ENCODE data around the gene NACC1. TPM values are rescaled to one million over a fixed set of nuclear protein-coding genes. Genes with fewer than 3 reads are reported as not detected.

NACC1 gene
- total RNA-seq, 1 donor, result 53.9 TPM

- Histone ChIP-seq H3K79me2 (ENCODE audit: insufficient read depth, low read length) (no peaks in the 10 kb centered on the region), H3K4me1 (ENCODE audit: insufficient read depth, low read length) (peaks cover 10% of the 10 kb centered on the region), H3K27me3 (ENCODE audit: insufficient read depth, low read length) (no peaks in the 10 kb centered on the region), H3K27ac (ENCODE audit: low read depth, low read length) (no peak overlapping the region), H3K4me2 (ENCODE audit: insufficient read depth, low read length) (no peak overlapping the region), H4K20me1 (ENCODE audit: insufficient read depth, low read length) (peaks cover 4% of the 10 kb centered on the region), H3K4me3 (ENCODE audit: insufficient read depth, low read length) (no peak overlapping the region), H3K9me3 (ENCODE audit: low read depth, low read length) (no peaks in the 10 kb centered on the region), H3K36me3 (ENCODE audit: insufficient read depth, low read length) (peaks cover 13% of the 10 kb centered on the region), H2AFZ (ENCODE audit: low read length) (no peak overlapping the region)
- TF ChIP-seq CTCF (IDR thresholded peaks at IDR 0.05; ENCODE audit: extremely low read depth, low read depth, low read length), result no peak
- no peak for DNase-seq (ENCODE audit: insufficient read length, low spot score, missing footprints)
Measured at GRCh38 chr19:13104848-13105711, 13.0 kb upstream of the NACC1 start.

- H3K36me3 ChIP-seq (ENCODE audit: insufficient read depth, low read length), result peaks cover 26% of the 10 kb centered on the region
- no peak for TF ChIP-seq CTCF (IDR thresholded peaks at IDR 0.05; ENCODE audit: extremely low read depth, low read depth, low read length)
Measured at GRCh38 chr19:13109361-13110098, 8.5 kb upstream of the NACC1 start.

DNA sequence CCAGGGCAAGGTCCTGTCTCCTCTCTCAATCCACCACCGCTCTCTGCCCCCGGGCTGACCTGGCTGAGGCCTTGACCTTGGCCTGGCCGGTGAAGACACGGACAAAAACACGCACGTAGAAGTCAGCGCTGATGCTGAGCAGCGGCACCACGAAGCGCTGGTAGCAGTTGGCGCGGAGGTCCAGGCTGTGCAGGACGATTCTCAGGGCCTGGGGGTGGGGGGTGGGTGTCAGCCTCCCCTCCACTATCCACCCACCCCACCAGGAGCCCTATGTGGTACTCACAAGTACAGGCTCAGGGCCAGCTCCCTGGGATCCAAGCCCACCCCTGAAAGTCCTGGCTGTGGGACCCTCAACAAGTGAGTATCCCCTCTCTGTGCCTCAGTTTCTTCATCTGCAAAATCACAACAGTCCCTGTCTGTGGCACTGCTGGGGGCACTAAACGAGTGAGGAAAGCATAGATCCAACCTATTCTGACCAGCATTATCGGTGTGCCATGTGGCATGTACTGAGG lies 7.9 kb upstream of the NACC1 start:
- TF ChIP-seq CTCF (IDR thresholded peaks at IDR 0.05; ENCODE audit: extremely low read depth, low read depth, low read length), result no peak

More at GRCh38 chr19:13109361-13110098, 8.5 kb upstream of the NACC1 start:
- Histone ChIP-seq H3K27me3 (ENCODE audit: insufficient read depth, low read length) (no peaks in the 10 kb centered on the region), H4K20me1 (ENCODE audit: insufficient read depth, low read length) (no peaks in the 10 kb centered on the region), H3K4me1 (ENCODE audit: insufficient read depth, low read length) (no peaks in the 10 kb centered on the region), H3K4me2 (ENCODE audit: insufficient read depth, low read length) (no peak overlapping the region), H3K79me2 (ENCODE audit: insufficient read depth, low read length) (no peaks in the 10 kb centered on the region), H3K4me3 (ENCODE audit: insufficient read depth, low read length) (no peak overlapping the region), H3K27ac (ENCODE audit: low read depth, low read length) (no peak overlapping the region), H2AFZ (ENCODE audit: low read length) (no peak overlapping the region), H3K9me3 (ENCODE audit: low read depth, low read length) (no peaks in the 10 kb centered on the region)
- peak; percentile 52 for DNase-seq (ENCODE audit: insufficient read length, low spot score, missing footprints)

GRCh38 chr19:13112555-13112954 lies 5.5 kb upstream of the NACC1 start:
- Histone ChIP-seq H3K36me3 (ENCODE audit: insufficient read depth, low read length) (peaks cover 26% of the 10 kb centered on the region), H3K4me1 (ENCODE audit: insufficient read depth, low read length) (peaks cover 18% of the 10 kb centered on the region)
- DNase-seq (ENCODE audit: insufficient read length, low spot score, missing footprints), result peak; percentile 73

More for the DNA sequence above, 7.9 kb upstream of the NACC1 start:
- H3K27ac ChIP-seq (ENCODE audit: low read depth, low read length), result no peak overlapping the region
- H2AFZ ChIP-seq (ENCODE audit: low read length), result no peak overlapping the region
- H3K79me2 ChIP-seq (ENCODE audit: insufficient read depth, low read length), result peaks cover 2% of the 10 kb centered on the region
- H3K4me2 ChIP-seq (ENCODE audit: insufficient read depth, low read length), result no peak overlapping the region
- peaks cover 30% of the 10 kb centered on the region for H3K36me3 ChIP-seq (ENCODE audit: insufficient read depth, low read length)
- no peaks in the 10 kb centered on the region for H4K20me1 ChIP-seq (ENCODE audit: insufficient read depth, low read length)
- H3K4me3 ChIP-seq (ENCODE audit: insufficient read depth, low read length), result no peak overlapping the region
- DNase-seq (ENCODE audit: insufficient read length, low spot score, missing footprints), result peak; percentile 36
- H3K9me3 ChIP-seq (ENCODE audit: low read depth, low read length), result no peaks in the 10 kb centered on the region
- no peaks in the 10 kb centered on the region for H3K27me3 ChIP-seq (ENCODE audit: insufficient read depth, low read length)
- H3K4me1 ChIP-seq (ENCODE audit: insufficient read depth, low read length), result peaks cover 2% of the 10 kb centered on the region

More at GRCh38 chr19:13112555-13112954, 5.5 kb upstream of the NACC1 start:
- Histone ChIP-seq H4K20me1 (ENCODE audit: insufficient read depth, low read length) (no peaks in the 10 kb centered on the region), H2AFZ (ENCODE audit: low read length) (no peak overlapping the region), H3K27ac (ENCODE audit: low read depth, low read length) (no peak overlapping the region), H3K4me3 (ENCODE audit: insufficient read depth, low read length) (no peak overlapping the region), H3K79me2 (ENCODE audit: insufficient read depth, low read length) (peaks cover 16% of the 10 kb centered on the region), H3K9me3 (ENCODE audit: low read depth, low read length) (no peaks in the 10 kb centered on the region), H3K4me2 (ENCODE audit: insufficient read depth, low read length) (no peak overlapping the region), H3K27me3 (ENCODE audit: insufficient read depth, low read length) (no peaks in the 10 kb centered on the region)
- no peak for TF ChIP-seq CTCF (IDR thresholded peaks at IDR 0.05; ENCODE audit: extremely low read depth, low read depth, low read length)

Measured in osteoblast (primary cell).